Epithelial cell of umbilical artery (primary cell): ENCODE data around the gene AP2M1. TPM values are rescaled to one million over a fixed set of nuclear protein-coding genes. Genes with fewer than 3 reads are reported as not detected.

Source experiments
- total RNA-seq: library from RNA; depleted of rRNA; stranded (reverse); fragments of >200 nt; gene quantifications from 2 replicates; pipeline ENCODE4 v1.2.3, GENCODE V29; 2014

Gene AP2M1
- 351 and 389 TPM in 2 replicates for total RNA-seq

DNA sequence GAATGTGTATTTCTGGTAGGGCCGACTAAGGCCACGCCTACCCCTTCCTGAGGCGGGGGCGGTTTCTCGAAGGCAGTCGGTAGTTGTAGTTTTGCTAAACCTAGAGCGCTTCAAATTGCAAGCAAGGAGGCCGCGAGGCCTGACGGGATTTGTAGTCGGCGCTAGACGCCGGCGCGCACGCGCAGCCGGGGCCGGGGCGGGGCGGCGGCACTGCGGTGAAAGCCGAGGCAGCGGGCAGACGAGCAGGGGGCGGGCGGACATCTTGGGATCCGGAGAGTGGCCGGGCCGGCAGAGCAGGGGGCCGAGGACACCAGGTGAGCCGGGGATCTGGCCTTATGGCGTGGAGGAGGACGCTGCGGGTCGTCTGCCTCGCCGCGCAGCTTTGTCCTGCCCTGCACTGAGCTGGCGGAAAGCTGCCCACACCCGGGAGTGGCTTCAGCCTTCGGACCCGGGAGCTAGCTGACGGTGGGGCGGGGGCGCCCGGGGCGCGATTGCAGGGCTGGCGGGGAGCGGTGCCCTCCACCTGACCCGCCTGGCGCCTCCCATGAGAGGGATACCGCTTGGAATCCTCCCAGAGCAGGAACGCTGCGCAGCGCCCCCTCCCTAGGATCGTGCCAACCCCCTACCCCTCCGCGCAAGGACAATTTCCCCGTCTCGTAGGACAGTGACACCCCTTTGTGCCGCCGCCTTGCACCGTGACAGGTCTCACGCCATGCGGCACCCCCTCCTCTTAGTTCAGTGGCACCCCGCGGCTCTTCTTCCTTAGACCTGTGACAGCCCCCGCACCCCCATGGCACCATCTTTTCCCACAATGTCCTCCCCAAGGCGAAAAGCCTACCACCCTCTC lies at the start of gene AP2M1:
Gene AP2M1 (plus strand): TSS at position 210 of the 847 bp plus-strand sequence. CDS start 2,139 bp downstream, outside the sequence.

DNA sequence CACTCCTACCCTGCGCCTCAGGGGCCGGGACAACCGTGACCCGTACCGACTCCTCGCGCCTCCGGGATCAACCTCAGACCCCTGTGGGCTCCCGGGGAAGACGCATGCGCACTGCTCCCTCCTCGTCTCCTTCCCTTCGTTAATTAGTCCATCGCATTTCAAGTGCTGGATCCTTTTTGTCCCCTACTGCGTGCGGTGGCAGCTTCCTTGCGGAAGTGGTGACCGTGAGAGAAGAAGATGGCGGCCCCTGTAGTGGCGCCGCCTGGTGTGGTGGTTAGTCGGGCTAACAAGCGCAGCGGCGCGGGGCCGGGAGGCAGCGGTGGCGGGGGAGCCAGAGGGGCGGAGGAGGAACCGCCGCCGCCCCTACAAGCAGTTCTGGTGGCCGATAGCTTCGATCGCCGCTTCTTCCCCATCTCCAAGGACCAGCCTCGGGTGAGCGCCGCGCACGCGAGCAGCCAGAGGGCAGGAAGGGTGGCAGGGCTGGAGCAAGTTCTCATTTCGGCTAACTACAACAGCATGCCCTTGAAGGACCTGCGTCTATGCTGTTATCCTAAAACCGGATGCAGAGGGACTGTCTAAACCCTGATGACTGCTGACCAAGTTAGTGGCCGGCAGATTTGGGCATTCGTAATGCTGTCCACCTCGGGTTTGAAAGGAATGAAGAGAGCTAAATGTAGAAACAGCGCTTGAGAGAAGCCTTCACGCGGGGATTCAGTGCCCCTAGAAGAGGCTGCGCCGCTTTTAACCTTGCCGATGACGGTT lies 39.3 kb upstream of the AP2M1 start, which contains the start of gene EIF2B5:
Gene EIF2B5 (plus strand): TSS at position 210 of the 762 bp plus-strand sequence. CDS start 28 bp downstream, at position 238.

DNA sequence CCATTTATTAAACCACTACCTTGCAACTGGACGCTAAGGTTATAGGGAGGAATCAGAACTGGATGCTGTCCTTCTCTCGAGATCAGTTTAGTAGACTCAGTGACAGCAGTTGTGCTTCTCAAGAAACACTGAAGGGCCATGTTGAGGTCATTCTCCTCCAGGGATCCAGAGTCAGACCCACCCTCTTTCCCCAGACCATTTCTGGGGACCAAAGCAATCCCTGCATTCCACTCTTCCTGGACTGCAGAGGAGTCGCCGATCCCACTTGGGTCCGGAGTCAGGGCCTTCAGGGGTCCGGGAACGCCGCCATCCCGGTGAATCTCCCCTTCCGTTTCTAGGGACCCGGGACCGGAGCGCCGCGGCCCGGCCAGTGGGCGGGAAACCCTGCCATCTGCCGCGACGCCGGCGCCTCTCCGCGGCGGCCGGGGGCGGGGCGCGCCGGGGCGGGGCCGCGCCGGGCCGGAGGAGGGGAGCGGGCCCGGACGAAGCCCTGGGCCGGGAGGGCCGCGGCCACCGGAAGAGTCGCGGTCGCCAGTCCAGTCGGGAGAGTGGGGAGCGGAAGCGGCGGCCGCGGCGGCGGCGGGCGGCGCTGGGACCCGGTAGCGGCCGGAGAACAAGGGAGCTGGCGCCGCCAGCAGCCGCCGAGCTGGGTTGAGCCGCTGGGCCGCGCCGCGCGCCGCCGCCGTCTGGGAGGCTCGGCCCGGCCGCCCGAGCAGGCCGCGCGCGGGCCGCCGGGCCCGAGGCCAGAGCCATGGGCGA lies 19.6 kb upstream of the AP2M1 start, which contains the start of gene DVL3:
Gene DVL3 (plus strand): TSS at position 493 of the 759 bp plus-strand sequence. CDS start 259 bp downstream, at position 752.

DNA sequence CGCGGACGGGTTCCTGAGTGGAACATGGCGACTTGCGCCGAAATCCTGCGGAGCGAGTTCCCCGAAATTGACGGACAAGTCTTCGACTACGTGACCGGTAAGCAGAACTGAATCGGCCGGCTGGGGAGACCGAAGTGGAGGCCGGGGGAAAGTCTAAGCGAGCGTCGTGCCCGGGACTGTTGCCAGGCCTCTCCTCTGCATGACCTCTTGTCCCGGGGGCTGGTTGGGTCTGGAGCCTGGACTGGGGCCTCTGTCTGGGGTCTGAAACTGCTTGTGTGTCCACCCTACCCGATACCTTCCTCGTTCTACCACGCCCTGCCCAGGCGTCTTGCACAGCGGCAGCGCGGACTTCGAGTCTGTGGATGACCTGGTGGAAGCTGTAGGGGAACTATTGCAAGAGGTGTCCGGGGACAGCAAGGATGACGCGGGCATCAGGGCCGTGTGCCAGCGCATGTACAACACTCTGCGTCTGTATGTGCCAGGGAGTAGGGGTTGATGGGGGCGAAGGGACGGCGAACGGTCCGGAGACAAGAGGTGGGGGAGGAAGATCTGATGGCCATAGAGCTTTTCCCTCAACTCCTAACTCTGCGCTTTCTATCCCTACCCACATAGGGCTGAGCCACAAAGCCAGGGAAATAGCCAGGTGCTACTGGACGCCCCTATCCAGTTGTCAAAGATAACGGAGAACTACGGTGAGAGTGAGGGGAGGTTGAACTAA lies 11.7 kb downstream of the AP2M1 start, which contains the start of gene ABCF3:
Gene ABCF3 (plus strand): TSS at position 16 of the 718 bp plus-strand sequence. CDS start 9 bp downstream, at position 25.

DNA sequence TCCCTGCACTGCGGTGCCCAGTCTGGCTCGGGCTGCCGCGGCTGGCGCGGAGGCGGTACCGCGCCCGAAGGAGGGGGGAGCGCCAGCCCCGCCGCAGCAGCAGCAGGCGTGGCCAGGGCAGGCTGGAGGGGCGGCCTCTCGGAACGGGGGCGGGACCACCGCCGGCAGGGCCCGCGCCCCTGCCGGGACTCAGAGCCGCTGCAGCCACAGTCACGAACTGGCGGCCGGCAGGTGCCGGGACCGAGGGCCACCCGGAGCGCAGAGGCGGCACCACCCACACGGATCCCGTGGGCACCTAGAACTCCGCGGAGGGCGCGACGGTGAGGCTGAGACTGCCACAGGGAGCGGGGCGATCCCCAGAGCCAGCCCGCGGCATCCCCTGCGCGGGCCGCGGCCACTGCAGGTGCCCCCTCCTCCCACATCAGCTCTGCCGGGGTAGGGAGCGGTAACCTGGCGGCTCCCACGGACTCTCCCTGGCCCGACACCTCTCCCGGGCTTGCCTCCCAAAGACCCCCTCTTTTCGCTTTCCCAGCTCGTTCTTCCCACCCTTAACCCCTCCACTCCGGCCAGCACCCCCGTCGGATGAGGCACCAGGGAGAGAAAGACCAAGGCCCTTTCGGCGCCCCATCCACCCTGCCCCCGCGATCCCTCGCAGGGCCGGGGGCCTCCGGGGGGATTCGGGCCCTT lies 54.9 kb downstream of the AP2M1 start, which contains the start of gene VWA5B2:
Gene VWA5B2 (plus strand): TSS at position 192 of the 687 bp plus-strand sequence. CDS start 944 bp downstream, outside the sequence.

Other genes with a start within 250 kb of the AP2M1 start
- 13.0 and 15.2 TPM in 2 replicates for gene ABCC5, start 157.0 kb upstream of the AP2M1 start, total RNA-seq
- not detected in 2 replicates for gene HTR3D, start 143.1 kb upstream of the AP2M1 start, total RNA-seq
- not detected in 2 replicates for gene HTR3C, start 121.8 kb upstream of the AP2M1 start, total RNA-seq
- not detected in 2 replicates for gene HTR3E, start 77.8 kb upstream of the AP2M1 start, total RNA-seq
- 44.5 and 52.3 TPM in 2 replicates for gene EIF2B5, start 39.5 kb upstream of the AP2M1 start, total RNA-seq
- 18.5 and 19.6 TPM in 2 replicates for gene DVL3, start 19.5 kb upstream of the AP2M1 start, total RNA-seq
- gene ABCF3, start 11.3 kb downstream of the AP2M1 start, total RNA-seq = 39.2 and 41.6 TPM in 2 replicates
- not detected in 2 replicates for gene VWA5B2, start 54.7 kb downstream of the AP2M1 start, total RNA-seq
- 26.6 and 32.5 TPM in 2 replicates for gene ALG3, start 74.1 kb downstream of the AP2M1 start, total RNA-seq
- 3.6 and 5.8 TPM in 2 replicates for gene EEF1AKMT4, start 74.8 kb downstream of the AP2M1 start, total RNA-seq
- gene CAMK2N2, start 86.7 kb downstream of the AP2M1 start, total RNA-seq = 0.15 TPM in 1 of 2 replicates, not detected in the other
- gene ECE2, start 101.2 kb downstream of the AP2M1 start, total RNA-seq = not detected in 2 replicates
- 534 and 651 TPM in 2 replicates for gene PSMD2, start 124.4 kb downstream of the AP2M1 start, total RNA-seq
- 222 and 225 TPM in 2 replicates for gene EIF4G1, start 139.8 kb downstream of the AP2M1 start, total RNA-seq
- 30.9 and 37.1 TPM in 2 replicates for gene FAM131A, start 162.7 kb downstream of the AP2M1 start, total RNA-seq
- gene CLCN2, start 186.8 kb downstream of the AP2M1 start, total RNA-seq = 1.9 and 3.2 TPM in 2 replicates
- gene POLR2H, start 186.9 kb downstream of the AP2M1 start, total RNA-seq = 165 and 180 TPM in 2 replicates
- gene THPO, start 203.4 kb downstream of the AP2M1 start, total RNA-seq = under 0.01 TPM in 1 of 2 replicates, not detected in the other
- gene CHRD, start 205.2 kb downstream of the AP2M1 start, total RNA-seq = 0.15 and 0.32 TPM in 2 replicates